HEK293 (cell line): ENCODE data around the gene PHF12.
A peak's percentile ranks its signal among the peaks of the same experiment; 100 is the strongest.

ENCODE experiments used
- CTCF ChIA-PET: fragments of 350-600 bp; formaldehyde crosslinking; extraction: SDS; loops from one replicate; lab custom pipeline; 2021; ENCODE audit warnings: antibody characterized with exemption; lab: Yijun Ruan, JAX
- POLR2A ChIA-PET: fragments of 300-600 bp; formaldehyde crosslinking; extraction: SDS; loops from one replicate; lab custom pipeline; 2020; ENCODE audit warnings: antibody characterized with exemption, inconsistent platforms; lab: Yijun Ruan, JAX
- H3K27ac ChIP-seq: fragments of 200-500 bp; sonication (Bioruptor generic); 2 replicates; pipeline ENCODE4 v1.5.1; 2014; ENCODE audit warnings: low read depth, low read length, control low read depth, inconsistent platforms; ENCODE audit errors: extremely low read depth
- H3K36me3 ChIP-seq, 2 experiments: fragments of 200-500 bp in 1 of 2; sonication (Bioruptor generic) in 1 of 2; 1 replicate in 1 of 2; 2 replicates in 1 of 2; pipeline ENCODE4 v1.5.1; 2014 to 2017; ENCODE audit warnings: inconsistent platforms in 2 of 2, low read length in 2 of 2; ENCODE audit not compliant: control insufficient read depth in 2 of 2, insufficient read depth in 1 of 2
- H3K4me1 ChIP-seq: fragments of 200-500 bp; sonication (Bioruptor generic); 2 replicates; pipeline ENCODE4 v1.5.1; 2014; ENCODE audit warnings: mild to moderate bottlenecking, low read length, inconsistent platforms; ENCODE audit not compliant: control insufficient read depth, insufficient read depth
- H3K4me3 ChIP-seq: 2 replicates; pipeline ENCODE4 v1.5.1; 2011; ENCODE audit warnings: low read depth, mild to moderate bottlenecking, control low read depth, low read length, moderate library complexity
- H3K9me3 ChIP-seq: fragments of 200-500 bp; sonication (Bioruptor generic); 2 replicates; pipeline ENCODE4 v1.5.1; 2014; ENCODE audit warnings: low read depth, low read length, inconsistent platforms; ENCODE audit not compliant: control insufficient read depth, insufficient read depth
- EGR2 ChIP-seq: fragments of 450-650 bp; formaldehyde crosslinking; IDR thresholded peaks from 2 replicates; pipeline ENCODE4 v1.5.1; 2016; ENCODE audit warnings: low read depth, missing biosample characterization, missing genetic modification characterization
- GLI2 ChIP-seq: fragments of 450-650 bp; formaldehyde crosslinking; IDR thresholded peaks from 2 replicates; pipeline ENCODE4; 2017; ENCODE audit warnings: missing biosample characterization, missing genetic modification characterization, low read depth, borderline replicate concordance
- GLIS1 ChIP-seq: fragments of 450-650 bp; formaldehyde crosslinking; IDR thresholded peaks from 2 replicates; pipeline ENCODE4 v1.5.1; 2016; ENCODE audit warnings: missing biosample characterization, missing genetic modification characterization
- KLF16 ChIP-seq: fragments of 450-650 bp; formaldehyde crosslinking; IDR thresholded peaks from 2 replicates; pipeline ENCODE4 v1.5.1; 2017; ENCODE audit warnings: missing biosample characterization, missing genetic modification characterization
- KLF9 ChIP-seq: fragments of 450-650 bp; formaldehyde crosslinking; IDR thresholded peaks from 2 replicates; pipeline ENCODE4 v1.5.1; 2016; ENCODE audit warnings: missing biosample characterization, missing genetic modification characterization, low read depth
- OVOL3 ChIP-seq: fragments of 450-650 bp; formaldehyde crosslinking; IDR thresholded peaks from 2 replicates; pipeline ENCODE4 v1.5.1; 2016; ENCODE audit warnings: missing biosample characterization, missing genetic modification characterization
- RBAK ChIP-seq: fragments of 450-650 bp; formaldehyde crosslinking; IDR thresholded peaks from 2 replicates; pipeline ENCODE4 v1.5.1; 2016; ENCODE audit warnings: missing biosample characterization, missing genetic modification characterization
- REPIN1 ChIP-seq: fragments of 450-650 bp; formaldehyde crosslinking; IDR thresholded peaks from 2 replicates; pipeline ENCODE4 v1.5.1; 2017; ENCODE audit warnings: missing biosample characterization, missing genetic modification characterization, low read depth
- SETDB1 ChIP-seq: IDR thresholded peaks from one replicate; pipeline ENCODE4 v1.6.1; 2017; ENCODE audit warnings: mild to moderate bottlenecking, low read length, moderate library complexity, mixed read lengths; ENCODE audit not compliant: insufficient read length
- SP3 ChIP-seq: fragments of 450-650 bp; formaldehyde crosslinking; IDR thresholded peaks from 2 replicates; pipeline ENCODE4 v1.5.1; 2016; ENCODE audit warnings: missing biosample characterization, missing genetic modification characterization
- ZFP3 ChIP-seq: fragments of 450-650 bp; formaldehyde crosslinking; IDR thresholded peaks from 2 replicates; pipeline ENCODE4 v1.5.1; 2016; ENCODE audit warnings: low read depth, missing biosample characterization, missing genetic modification characterization
- ZIC2 ChIP-seq: fragments of 450-650 bp; formaldehyde crosslinking; IDR thresholded peaks from 2 replicates; pipeline ENCODE4 v1.5.1; 2016; ENCODE audit warnings: missing biosample characterization, missing genetic modification characterization
- ZNF146 ChIP-seq: fragments of 450-650 bp; formaldehyde crosslinking; IDR thresholded peaks from 2 replicates; pipeline ENCODE4 v1.5.1; 2016; ENCODE audit warnings: missing biosample characterization, missing genetic modification characterization
- ZNF529 ChIP-seq: fragments of 450-650 bp; formaldehyde crosslinking; IDR thresholded peaks from 2 replicates; pipeline ENCODE4 v1.5.1; 2017; ENCODE audit warnings: missing genetic modification characterization, missing biosample characterization; ENCODE audit not compliant: insufficient replicate concordance
- ZNF561 ChIP-seq: fragments of 450-650 bp; IDR thresholded peaks from 2 replicates; pipeline ENCODE4 v1.5.1; 2018; ENCODE audit warnings: missing biosample characterization, missing genetic modification characterization, borderline replicate concordance
- ZNF610 ChIP-seq: fragments of 450-650 bp; formaldehyde crosslinking; IDR thresholded peaks from 2 replicates; pipeline ENCODE4 v1.5.1; 2016; ENCODE audit warnings: missing biosample characterization, missing genetic modification characterization, borderline replicate concordance
- ZNF654 ChIP-seq: fragments of 450-650 bp; formaldehyde crosslinking; IDR thresholded peaks from 2 replicates; pipeline ENCODE4 v1.5.1; 2016; ENCODE audit warnings: low read depth, missing biosample characterization, missing genetic modification characterization
- ZNF791 ChIP-seq: fragments of 450-650 bp; formaldehyde crosslinking; IDR thresholded peaks from 2 replicates; pipeline ENCODE4 v1.5.1; 2016; ENCODE audit warnings: missing biosample characterization, missing genetic modification characterization
- ZNF792 ChIP-seq: fragments of 450-650 bp; formaldehyde crosslinking; IDR thresholded peaks from 2 replicates; pipeline ENCODE4 v1.5.1; 2016; ENCODE audit warnings: missing biosample characterization, missing genetic modification characterization
- ZNF843 ChIP-seq: fragments of 450-650 bp; formaldehyde crosslinking; IDR thresholded peaks from 2 replicates; pipeline ENCODE4 v1.5.1; 2016; ENCODE audit warnings: missing biosample characterization, missing genetic modification characterization
- ZSCAN23 ChIP-seq: fragments of 450-650 bp; formaldehyde crosslinking; IDR thresholded peaks from 2 replicates; pipeline ENCODE4 v1.5.1; 2016; ENCODE audit warnings: missing biosample characterization, missing genetic modification characterization
- ZSCAN30 ChIP-seq: fragments of 450-650 bp; IDR thresholded peaks from 2 replicates; pipeline ENCODE4 v1.5.1; 2018; ENCODE audit warnings: missing biosample characterization, mild to moderate bottlenecking, missing genetic modification characterization, moderate library complexity
- TF ChIP-seq, protein P1 (sequence below): fragments of 450-650 bp; formaldehyde crosslinking; IDR thresholded peaks from 2 replicates; pipeline ENCODE4 v1.5.1; 2017; ENCODE audit warnings: missing biosample characterization, missing genetic modification characterization
- TF ChIP-seq, protein P2 (sequence below): fragments of 450-650 bp; formaldehyde crosslinking; IDR thresholded peaks from 2 replicates; pipeline ENCODE4 v1.5.1; 2017; ENCODE audit warnings: missing biosample characterization, missing genetic modification characterization
- TF ChIP-seq, protein P3 (sequence below): fragments of 450-650 bp; formaldehyde crosslinking; IDR thresholded peaks from 2 replicates; pipeline ENCODE4 v1.5.1; 2017; ENCODE audit warnings: missing biosample characterization, missing genetic modification characterization
- TF ChIP-seq, protein P4 (sequence below): fragments of 450-650 bp; formaldehyde crosslinking; IDR thresholded peaks from 2 replicates; pipeline ENCODE4; 2016; ENCODE audit warnings: missing biosample characterization, missing genetic modification characterization

Gene PHF12

DNA sequence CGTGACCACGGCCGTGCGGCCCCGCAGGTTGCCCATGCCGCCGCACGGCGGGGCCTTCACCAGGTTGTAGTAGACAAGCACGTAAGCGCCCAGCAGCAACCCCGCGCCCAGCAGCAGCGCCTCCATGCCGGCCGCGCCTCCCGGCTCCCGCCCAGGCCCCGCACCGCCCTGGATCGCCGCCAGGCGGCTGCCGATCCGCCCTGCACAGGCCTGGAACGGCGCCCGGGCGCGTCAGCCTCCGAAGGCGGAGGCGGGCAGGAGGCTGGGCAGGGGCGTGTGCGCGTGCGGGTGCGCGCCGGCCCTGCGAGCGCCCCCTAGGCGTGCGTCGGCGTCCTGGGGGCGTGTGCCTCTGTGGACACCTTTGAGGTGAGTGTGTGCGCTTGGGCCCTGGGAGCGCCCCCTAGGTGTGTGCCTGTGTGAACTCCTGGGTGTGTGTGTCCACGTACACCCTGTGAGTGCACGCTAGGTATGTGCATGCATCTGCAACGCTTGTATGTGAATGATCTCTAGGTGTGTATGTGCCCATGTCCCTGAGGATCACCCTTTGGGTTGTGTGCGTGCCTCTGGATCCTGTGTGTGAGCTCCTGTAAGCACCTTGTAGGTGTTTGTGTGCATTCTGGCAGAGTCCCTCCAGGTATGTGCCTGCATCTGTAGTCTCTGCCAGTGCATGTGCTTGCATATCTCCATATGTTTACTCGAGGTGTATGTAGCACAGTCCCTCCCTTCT is 48.3 kb downstream of the PHF12 start, which contains the start of gene DHRS13 (continued):
- TF ChIP-seq, protein P1, sequence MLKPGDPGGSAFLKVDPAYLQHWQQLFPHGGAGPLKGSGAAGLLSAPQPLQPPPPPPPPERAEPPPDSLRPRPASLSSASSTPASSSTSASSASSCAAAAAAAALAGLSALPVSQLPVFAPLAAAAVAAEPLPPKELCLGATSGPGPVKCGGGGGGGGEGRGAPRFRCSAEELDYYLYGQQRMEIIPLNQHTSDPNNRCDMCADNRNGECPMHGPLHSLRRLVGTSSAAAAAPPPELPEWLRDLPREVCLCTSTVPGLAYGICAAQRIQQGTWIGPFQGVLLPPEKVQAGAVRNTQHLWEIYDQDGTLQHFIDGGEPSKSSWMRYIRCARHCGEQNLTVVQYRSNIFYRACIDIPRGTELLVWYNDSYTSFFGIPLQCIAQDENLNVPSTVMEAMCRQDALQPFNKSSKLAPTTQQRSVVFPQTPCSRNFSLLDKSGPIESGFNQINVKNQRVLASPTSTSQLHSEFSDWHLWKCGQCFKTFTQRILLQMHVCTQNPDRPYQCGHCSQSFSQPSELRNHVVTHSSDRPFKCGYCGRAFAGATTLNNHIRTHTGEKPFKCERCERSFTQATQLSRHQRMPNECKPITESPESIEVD (tag by site-specific recombination): no peak
- no peak for TF ChIP-seq ZFP3 (tag by site-specific recombination)
- TF ChIP-seq GLIS1 (tag by site-specific recombination): peak; percentile 67
- TF ChIP-seq OVOL3: no peak
- TF ChIP-seq ZSCAN30 (tag by site-specific recombination): peak; percentile 95
- peak; percentile 38; the same call in 1 of the 2 replicates for TF ChIP-seq ZIC2 (tag by site-specific recombination)
- TF ChIP-seq, protein P2, sequence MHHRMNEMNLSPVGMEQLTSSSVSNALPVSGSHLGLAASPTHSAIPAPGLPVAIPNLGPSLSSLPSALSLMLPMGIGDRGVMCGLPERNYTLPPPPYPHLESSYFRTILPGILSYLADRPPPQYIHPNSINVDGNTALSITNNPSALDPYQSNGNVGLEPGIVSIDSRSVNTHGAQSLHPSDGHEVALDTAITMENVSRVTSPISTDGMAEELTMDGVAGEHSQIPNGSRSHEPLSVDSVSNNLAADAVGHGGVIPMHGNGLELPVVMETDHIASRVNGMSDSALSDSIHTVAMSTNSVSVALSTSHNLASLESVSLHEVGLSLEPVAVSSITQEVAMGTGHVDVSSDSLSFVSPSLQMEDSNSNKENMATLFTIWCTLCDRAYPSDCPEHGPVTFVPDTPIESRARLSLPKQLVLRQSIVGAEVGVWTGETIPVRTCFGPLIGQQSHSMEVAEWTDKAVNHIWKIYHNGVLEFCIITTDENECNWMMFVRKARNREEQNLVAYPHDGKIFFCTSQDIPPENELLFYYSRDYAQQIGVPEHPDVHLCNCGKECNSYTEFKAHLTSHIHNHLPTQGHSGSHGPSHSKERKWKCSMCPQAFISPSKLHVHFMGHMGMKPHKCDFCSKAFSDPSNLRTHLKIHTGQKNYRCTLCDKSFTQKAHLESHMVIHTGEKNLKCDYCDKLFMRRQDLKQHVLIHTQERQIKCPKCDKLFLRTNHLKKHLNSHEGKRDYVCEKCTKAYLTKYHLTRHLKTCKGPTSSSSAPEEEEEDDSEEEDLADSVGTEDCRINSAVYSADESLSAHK (tag by site-specific recombination): no peak; the same call in 1 of the 2 replicates
- peak; percentile 25; the same call in 1 of the 2 replicates for TF ChIP-seq ZNF610
- TF ChIP-seq ZNF561 (tag by site-specific recombination): peak; percentile 98
- no peak for TF ChIP-seq RBAK (tag by site-specific recombination)
- no peak for TF ChIP-seq GLI2 (tag by site-specific recombination)
- no peak for TF ChIP-seq ZSCAN23 (tag by site-specific recombination)
- no peak for TF ChIP-seq ZNF791
- no peak for TF ChIP-seq ZNF843 (tag by site-specific recombination)
- TF ChIP-seq ZNF654: no peak
- peak; percentile 88 for TF ChIP-seq SETDB1
- TF ChIP-seq, all 188 proteins: peak for 63

DNA sequence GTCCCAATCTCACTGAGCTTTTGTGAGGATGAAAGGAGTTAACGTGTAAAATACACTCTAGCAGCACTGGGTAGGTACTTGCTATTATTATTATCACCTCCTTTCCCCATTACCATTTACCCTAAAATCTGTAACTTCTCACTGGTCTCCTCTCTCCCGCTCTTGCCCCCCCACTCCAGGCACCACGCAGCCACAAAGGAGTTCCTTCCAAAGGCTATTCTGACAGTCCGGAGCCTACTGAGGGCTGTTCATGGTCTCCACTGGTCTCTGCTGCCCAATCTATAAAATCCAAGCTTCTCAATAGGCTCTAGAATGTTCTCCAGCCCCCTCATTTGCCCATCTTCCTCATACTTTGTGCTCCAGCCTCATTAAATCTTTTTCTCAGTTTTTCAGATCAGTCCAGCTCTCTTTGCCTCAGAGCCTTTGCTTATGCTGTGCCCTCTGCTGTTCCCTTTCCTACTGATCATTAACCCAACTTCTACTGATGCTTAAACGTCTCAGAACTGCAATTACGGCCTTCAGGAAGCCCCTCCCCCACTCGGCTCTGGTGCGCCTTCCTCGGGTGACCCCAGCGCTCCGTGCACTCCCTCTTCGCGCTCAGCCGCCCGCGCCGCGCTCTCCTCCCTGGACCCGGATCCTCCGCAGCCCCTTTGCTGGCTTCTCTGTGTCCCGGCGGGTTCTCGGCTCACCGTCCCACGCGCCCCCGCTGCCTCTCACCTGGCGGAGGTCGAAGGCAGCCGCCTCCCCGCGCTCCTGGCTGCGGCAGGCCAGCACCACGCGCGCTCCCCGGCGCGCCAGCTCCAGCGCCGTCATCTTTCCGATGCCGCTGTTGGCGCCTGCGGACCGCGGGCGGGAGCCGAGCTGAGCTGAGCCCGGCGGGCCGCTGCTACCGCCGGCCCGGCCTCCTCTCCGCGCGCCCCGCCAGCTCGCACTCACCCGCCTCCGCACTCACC is 49.2 kb downstream of the PHF12 start:
- Histone ChIP-seq H3K4me3 (peak overlapping the region; percentile 65), H3K27ac (peak overlapping the region; percentile 77), H3K9me3 (no peaks in the 10 kb centered on the region), H3K36me3 (peaks cover 3 to 37% of the 10 kb centered on the region in 2 experiments; a peak in 1 of 3 replicates), H3K4me1 (peaks cover 4% of the 10 kb centered on the region; the same call in 1 of the 2 replicates)
- CTCF ChIA-PET: interaction anchor here (0.5 to 18.6 kb wide), 23 partner anchors 10 to 395 kb away, joined by 3 to 142 read pairs (median 4); partner anchors contain the start of genes NEK8, PHF12 and TLCD1
- POLR2A ChIA-PET: interaction anchor here (0.5 to 2.1 kb wide), 10 partner anchors 10 to 183 kb away, joined by 3 to 9 read pairs (median 4); partner anchors contain the start of genes FAM222B, PHF12, RPL23A and TLCD1
- TF ChIP-seq KLF9 (tag by site-specific recombination) (0 out of 2 replicates have a peak, but pooled peaks have one; percentile 27), ZNF146 (tag by site-specific recombination) (no peak), EGR2 (peak; percentile 61; the same call in 1 of the 2 replicates), REPIN1 (tag by site-specific recombination) (no peak), ZFP3 (tag by site-specific recombination) (peak; percentile 91), SP3 (tag by site-specific recombination) (peak; percentile 10; the same call in 1 of the 2 replicates), ZNF792 (tag by site-specific recombination) (0 out of 2 replicates have a peak, but pooled peaks have one; percentile 23), ZNF529 (tag by site-specific recombination) (no peak), KLF16 (tag by site-specific recombination) (peak; percentile 22; the same call in 1 of the 2 replicates)
- TF ChIP-seq, protein P3, sequence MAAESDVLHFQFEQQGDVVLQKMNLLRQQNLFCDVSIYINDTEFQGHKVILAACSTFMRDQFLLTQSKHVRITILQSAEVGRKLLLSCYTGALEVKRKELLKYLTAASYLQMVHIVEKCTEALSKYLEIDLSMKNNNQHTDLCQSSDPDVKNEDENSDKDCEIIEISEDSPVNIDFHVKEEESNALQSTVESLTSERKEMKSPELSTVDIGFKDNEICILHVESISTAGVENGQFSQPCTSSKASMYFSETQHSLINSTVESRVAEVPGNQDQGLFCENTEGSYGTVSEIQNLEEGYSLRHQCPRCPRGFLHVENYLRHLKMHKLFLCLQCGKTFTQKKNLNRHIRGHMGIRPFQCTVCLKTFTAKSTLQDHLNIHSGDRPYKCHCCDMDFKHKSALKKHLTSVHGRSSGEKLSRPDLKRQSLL: peak; percentile 88
- TF ChIP-seq, protein P4, sequence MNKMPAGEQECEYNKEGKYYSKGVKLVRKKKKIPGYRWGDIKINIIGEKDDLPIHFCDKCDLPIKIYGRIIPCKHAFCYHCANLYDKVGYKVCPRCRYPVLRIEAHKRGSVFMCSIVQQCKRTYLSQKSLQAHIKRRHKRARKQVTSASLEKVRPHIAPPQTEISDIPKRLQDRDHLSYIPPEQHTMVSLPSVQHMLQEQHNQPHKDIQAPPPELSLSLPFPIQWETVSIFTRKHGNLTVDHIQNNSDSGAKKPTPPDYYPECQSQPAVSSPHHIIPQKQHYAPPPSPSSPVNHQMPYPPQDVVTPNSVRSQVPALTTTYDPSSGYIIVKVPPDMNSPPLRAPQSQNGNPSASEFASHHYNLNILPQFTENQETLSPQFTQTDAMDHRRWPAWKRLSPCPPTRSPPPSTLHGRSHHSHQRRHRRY (tag by site-specific recombination): no peak
